NCI-H128 (cell line): ENCODE data around the gene SLC6A1.

Source experiments
- DNase-seq: peaks from one replicate; lab custom pipeline; 2025; ENCODE audit not compliant: unreplicated experiment; lab: John Stamatoyannopoulos, UW

Gene SLC6A1

GRCh38 chr3:10992017-10992942 is at the start of gene SLC6A1:
Gene SLC6A1, plus strand, starts transcription at chr3:10992748. Its CDS starts 24,464 bp downstream, at chr3:11017212.
- no peak for DNase-seq

- no peak for DNase-seq
These were observed 47.7 kb upstream of the SLC6A1 start for GRCh38 chr3:10944866-10945265.

DNA sequence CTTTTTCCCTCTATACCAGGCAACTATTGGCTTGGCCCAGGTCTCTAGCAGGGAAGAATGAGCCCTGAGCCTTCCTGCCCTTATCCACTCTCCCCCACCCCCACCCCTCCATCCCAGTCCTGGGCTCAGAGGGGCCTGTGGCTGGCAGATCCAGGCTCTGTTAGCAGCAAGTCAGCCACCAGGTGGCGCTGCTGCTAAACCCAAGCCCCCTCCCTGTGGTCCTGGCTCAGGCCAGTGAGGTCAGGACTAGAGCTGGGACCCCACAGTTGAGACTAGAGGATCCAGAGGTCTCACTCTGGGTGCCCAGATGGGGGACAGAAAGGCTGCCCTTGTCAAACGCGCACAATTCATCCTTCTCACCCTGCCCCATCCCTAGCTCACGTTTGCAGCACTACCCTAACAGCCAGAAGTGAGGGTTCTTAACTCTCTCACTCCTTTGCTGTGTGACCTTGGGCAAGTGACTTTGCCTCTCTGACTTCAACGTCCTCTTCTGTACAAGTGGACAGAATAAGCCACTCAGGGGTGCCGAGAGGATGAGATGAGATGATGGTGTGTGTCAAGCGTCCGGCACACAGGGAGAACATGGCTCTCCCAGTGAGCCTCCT is 46.8 kb upstream of the SLC6A1 start:
- no peak for DNase-seq

GRCh38 chr3:10946526-10946925 is 46.0 kb upstream of the SLC6A1 start:
- DNase-seq, result no peak

DNA sequence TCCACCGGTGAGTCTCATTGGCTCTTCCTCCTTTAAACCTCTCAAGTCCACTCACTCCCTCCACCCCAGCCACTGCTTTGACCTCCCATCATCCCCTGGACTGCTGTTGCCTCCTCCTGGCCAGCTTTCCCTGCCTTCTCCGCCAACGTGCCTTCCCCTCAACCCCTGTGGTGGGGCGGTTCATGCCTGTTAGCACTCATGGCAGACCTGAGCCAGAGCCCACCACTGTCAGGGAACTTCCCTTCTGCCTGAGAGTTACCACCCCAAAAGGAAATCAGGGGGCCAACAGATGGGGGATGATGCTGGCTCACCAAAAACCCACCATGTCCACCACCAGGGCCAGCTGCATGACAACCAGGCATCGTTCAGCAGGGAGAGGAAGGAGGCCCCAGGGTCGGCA is 44.2 kb upstream of the SLC6A1 start:
- no peak for DNase-seq

DNA sequence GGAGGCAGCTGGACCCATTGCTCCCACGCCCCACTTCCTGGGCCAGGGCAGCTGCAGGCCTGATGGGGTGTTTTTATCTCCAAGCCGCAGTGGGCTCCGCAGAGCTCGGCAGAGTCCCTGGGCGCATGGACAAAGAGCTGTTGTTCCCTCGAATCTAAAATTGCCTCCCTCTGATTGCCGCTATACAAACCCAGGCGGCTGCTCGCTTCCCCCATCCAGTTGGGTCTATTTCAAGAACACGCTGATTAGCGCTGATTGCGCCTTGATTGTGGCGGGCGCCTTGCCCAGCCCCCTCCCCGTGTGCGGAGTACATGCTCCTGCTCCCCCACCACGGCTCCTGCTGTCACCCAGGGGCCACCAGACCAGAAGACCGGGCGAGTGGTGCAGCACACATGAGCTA is 43.4 kb upstream of the SLC6A1 start:
- no peak for DNase-seq

GRCh38 chr3:10950476-10951294 is 41.9 kb upstream of the SLC6A1 start:
- no peak for DNase-seq

DNA sequence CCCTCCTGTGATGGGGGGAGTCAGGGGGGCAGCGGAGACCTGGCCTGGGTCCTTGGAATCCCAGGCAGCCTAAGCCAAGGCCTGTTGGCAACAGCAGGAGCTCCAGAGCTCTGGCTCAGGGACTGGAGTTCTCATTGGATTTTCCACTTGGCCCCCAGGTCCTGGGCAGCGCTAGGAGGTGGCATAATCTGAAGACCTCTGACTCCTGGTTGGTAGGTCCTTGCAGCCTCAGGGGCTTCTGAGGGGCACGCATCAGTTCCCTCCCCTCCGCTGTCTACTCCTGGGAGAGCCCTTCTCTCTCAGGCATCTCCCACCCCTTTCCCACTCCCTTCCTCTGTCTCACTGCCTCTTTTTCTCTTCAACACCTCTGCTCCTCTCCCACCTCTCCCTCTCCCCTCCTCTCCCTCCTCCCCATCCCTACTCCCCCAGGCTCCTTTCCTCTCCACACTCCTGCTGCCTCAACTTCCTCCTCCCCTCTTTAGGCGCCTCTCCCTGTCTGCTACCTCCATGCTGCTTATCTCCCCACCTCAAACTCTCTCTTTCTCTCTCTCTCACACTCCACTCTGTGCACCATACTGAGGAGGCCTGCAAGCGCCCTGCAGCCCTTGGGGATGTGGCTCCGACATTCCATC is 41.1 kb upstream of the SLC6A1 start:
- no peak for DNase-seq

DNA sequence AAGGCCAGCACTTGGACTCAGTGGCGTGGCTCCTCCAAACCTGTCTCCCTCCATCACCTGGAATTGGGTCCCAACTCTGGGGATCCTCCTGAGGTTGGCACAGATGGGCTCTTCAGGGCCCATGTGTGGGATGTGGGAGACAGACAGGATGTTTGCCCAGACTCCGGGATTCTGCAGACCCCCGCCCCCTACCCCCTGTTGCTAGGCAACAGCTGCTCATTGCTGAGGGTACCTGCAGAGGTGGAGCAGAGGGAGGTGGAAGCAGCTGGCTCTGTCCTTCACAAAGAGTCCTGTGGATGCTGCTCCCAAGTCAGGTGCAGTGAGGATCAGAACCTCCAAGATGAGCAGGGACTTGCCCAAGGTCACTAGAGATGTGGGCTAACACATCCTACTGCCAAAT is 40.0 kb upstream of the SLC6A1 start:
- no peak for DNase-seq

- DNase-seq, result no peak
These were observed 37.8 kb upstream of the SLC6A1 start for GRCh38 chr3:10954740-10955139.

DNA sequence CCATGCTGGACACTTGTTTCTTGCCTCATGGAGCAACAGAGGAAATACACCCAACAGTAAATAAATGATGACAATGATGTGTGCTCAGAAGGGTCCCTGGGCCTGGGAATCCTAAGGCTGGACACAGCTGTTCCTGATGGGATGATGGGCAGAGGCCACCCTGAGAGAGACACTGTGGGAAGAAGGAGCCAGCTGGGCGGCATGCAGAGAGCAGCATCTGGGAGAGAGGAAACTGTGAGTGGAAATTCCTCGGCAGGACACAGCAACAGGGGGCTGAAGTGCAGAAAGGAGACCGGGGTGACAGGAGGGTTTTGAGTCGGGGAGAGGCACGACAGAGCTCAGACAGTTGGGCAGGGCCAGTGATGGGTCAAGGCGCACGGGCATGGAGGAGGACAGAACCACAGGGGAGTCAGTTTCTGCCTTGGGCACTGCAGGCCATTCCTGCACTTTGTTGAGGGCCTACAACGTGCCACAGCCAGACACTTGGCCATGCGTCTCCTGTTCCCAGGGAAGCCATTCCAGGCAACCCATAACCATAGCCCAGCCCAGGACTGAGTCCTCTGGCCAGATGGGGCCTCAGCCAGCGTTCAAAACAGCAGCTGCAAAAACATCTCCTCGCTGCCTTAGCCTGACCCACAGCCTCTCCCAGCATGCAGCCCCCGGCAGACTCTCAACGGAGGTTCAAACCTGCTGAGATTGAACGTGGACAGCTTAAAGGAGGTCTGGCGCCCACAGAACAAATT is 36.7 kb upstream of the SLC6A1 start:
- no peak for DNase-seq

GRCh38 chr3:10956531-10956930 is 36.0 kb upstream of the SLC6A1 start:
- no peak for DNase-seq

DNA sequence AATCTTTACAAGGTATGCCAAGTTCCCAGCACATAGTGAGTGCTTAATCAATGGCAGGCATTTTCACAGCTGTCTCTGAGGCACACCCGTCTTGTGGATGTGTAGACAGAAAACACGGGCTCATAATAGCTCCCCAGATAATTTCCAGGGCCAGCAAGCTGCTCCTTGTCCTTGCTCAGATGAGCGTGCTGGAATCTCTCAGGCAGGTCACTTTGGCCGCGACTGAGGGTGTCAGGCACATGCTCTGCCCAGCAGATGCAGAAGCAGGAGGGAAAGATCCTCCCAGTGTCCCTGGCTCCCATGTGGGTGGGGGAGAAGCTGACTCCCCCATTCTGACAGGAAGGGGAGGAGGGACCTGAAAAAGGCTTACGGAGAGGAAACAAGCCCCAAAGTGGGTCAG is 35.6 kb upstream of the SLC6A1 start:
- DNase-seq, result no peak

- DNase-seq, result peak; percentile 9
These were observed 34.4 kb upstream of the SLC6A1 start for GRCh38 chr3:10957976-10958749.

DNA sequence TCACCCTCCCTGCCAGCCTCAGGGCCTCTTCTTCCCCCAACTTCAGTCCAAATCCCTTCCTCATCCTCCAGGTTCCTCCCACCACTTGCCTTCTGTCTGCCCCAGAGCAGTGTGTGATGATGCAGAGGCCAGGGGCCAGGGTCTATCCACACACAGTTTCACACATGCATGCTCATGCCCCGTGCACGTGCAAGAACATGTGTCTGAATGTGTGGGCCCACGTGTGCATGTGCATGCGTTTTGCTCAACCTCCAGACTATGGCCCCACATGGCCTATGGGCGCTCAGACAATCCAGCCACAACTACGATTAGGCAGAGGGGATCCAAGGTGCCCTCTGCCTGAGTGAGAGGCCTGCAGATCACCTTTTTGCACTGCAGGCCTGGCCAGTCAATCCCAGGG is 32.3 kb upstream of the SLC6A1 start:
- DNase-seq, result no peak

- DNase-seq, result no peak
These were observed 30.6 kb upstream of the SLC6A1 start for GRCh38 chr3:10961921-10962320.

- DNase-seq, result no peak
These were observed 30.0 kb upstream of the SLC6A1 start for GRCh38 chr3:10962481-10963036.

- no peak for DNase-seq
These were observed 27.9 kb upstream of the SLC6A1 start for GRCh38 chr3:10964537-10965167.

- no peak for DNase-seq
These were observed 24.1 kb upstream of the SLC6A1 start for GRCh38 chr3:10968401-10968800.
